ENCODE results near the gene PDIA2.
"Not testable (repeated sequence)": the region's sequence is repeated elsewhere in the genome, so short reads cannot be mapped to it uniquely, and the experiment has no call there.

DNA sequence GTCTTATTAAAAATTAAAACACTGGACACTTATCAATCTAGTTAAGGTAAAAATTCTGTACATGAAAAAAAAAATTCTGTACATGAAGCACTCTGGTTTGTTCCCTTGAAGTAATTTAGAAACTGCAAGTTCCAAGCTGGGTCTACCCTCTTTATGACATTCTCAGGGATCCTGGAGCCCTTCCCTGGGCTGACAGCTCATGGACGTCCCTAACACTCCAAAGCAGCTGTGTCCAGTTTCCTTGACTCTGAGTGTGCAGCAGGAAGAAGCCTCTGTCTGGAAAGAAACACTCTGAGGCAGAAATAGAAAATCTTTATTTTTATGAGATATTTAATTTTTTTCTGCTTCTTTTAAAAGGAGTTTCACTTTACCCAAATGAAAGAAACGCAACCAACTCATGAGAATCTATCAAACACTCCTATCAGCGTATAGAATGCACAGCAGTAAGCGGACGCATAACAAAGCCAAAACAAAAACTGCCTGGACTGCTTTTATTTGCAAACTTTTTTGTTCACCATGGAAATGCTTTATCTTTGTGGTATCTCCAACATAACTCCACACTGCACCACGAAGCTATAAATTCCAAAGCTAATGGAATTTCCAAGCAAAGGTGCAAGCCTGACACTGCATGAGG, 48.3 kb downstream of the PDIA2 start:
- TF ChIP-seq RAD21 (IDR thresholded peaks at IDR 0.05); EGR1 (IDR thresholded peaks at IDR 0.05; ENCODE audit: low read depth in 2 of 2); SP1 (IDR thresholded peaks at IDR 0.05): not testable (repeated sequence)
- TF ChIP-seq, protein P1, sequence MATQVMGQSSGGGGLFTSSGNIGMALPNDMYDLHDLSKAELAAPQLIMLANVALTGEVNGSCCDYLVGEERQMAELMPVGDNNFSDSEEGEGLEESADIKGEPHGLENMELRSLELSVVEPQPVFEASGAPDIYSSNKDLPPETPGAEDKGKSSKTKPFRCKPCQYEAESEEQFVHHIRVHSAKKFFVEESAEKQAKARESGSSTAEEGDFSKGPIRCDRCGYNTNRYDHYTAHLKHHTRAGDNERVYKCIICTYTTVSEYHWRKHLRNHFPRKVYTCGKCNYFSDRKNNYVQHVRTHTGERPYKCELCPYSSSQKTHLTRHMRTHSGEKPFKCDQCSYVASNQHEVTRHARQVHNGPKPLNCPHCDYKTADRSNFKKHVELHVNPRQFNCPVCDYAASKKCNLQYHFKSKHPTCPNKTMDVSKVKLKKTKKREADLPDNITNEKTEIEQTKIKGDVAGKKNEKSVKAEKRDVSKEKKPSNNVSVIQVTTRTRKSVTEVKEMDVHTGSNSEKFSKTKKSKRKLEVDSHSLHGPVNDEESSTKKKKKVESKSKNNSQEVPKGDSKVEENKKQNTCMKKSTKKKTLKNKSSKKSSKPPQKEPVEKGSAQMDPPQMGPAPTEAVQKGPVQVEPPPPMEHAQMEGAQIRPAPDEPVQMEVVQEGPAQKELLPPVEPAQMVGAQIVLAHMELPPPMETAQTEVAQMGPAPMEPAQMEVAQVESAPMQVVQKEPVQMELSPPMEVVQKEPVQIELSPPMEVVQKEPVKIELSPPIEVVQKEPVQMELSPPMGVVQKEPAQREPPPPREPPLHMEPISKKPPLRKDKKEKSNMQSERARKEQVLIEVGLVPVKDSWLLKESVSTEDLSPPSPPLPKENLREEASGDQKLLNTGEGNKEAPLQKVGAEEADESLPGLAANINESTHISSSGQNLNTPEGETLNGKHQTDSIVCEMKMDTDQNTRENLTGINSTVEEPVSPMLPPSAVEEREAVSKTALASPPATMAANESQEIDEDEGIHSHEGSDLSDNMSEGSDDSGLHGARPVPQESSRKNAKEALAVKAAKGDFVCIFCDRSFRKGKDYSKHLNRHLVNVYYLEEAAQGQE (IDR thresholded peaks at IDR 0.05): not testable (repeated sequence)
- TF ChIP-seq, protein P2, sequence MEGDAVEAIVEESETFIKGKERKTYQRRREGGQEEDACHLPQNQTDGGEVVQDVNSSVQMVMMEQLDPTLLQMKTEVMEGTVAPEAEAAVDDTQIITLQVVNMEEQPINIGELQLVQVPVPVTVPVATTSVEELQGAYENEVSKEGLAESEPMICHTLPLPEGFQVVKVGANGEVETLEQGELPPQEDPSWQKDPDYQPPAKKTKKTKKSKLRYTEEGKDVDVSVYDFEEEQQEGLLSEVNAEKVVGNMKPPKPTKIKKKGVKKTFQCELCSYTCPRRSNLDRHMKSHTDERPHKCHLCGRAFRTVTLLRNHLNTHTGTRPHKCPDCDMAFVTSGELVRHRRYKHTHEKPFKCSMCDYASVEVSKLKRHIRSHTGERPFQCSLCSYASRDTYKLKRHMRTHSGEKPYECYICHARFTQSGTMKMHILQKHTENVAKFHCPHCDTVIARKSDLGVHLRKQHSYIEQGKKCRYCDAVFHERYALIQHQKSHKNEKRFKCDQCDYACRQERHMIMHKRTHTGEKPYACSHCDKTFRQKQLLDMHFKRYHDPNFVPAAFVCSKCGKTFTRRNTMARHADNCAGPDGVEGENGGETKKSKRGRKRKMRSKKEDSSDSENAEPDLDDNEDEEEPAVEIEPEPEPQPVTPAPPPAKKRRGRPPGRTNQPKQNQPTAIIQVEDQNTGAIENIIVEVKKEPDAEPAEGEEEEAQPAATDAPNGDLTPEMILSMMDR (IDR thresholded peaks at IDR 0.05; ENCODE audit: low read depth, low read length, missing input control): not testable (repeated sequence)
- TF ChIP-seq, protein P3, sequence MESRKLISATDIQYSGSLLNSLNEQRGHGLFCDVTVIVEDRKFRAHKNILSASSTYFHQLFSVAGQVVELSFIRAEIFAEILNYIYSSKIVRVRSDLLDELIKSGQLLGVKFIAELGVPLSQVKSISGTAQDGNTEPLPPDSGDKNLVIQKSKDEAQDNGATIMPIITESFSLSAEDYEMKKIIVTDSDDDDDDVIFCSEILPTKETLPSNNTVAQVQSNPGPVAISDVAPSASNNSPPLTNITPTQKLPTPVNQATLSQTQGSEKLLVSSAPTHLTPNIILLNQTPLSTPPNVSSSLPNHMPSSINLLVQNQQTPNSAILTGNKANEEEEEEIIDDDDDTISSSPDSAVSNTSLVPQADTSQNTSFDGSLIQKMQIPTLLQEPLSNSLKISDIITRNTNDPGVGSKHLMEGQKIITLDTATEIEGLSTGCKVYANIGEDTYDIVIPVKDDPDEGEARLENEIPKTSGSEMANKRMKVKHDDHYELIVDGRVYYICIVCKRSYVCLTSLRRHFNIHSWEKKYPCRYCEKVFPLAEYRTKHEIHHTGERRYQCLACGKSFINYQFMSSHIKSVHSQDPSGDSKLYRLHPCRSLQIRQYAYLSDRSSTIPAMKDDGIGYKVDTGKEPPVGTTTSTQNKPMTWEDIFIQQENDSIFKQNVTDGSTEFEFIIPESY (IDR thresholded peaks at IDR 0.05): not testable (repeated sequence)
